ENCODE measurements around the gene FOXI1.

FOXI1 gene

GRCh38 chr5:170105642-170106611 lies at the start of gene FOXI1:
Gene FOXI1, plus strand, starts transcription at chr5:170105897. Its CDS starts 61 bp downstream, at chr5:170105958.
- no peak for DNase-seq

- no peak for DNase-seq
Observed at GRCh38 chr5:170056561-170057267, 49.0 kb upstream of the FOXI1 start.

- DNase-seq = no peak
Observed at GRCh38 chr5:170057311-170057710, 48.4 kb upstream of the FOXI1 start.

- DNase-seq = no peak
Observed at GRCh38 chr5:170059221-170059620, 46.5 kb upstream of the FOXI1 start.

- DNase-seq = no peak
Observed at GRCh38 chr5:170067152-170067551, 38.5 kb upstream of the FOXI1 start.

- DNase-seq = no peak
Observed at GRCh38 chr5:170067574-170068170, 38.0 kb upstream of the FOXI1 start.

GRCh38 chr5:170069512-170069911 lies 36.2 kb upstream of the FOXI1 start:
- no peak for DNase-seq

GRCh38 chr5:170070556-170071412 lies 34.9 kb upstream of the FOXI1 start:
- DNase-seq = peak in 4 of 14 donors; percentile 3 to 15 (median 5)

- DNase-seq = no peak
Observed at GRCh38 chr5:170071748-170072147, 33.9 kb upstream of the FOXI1 start.

- DNase-seq = no peak
Observed at GRCh38 chr5:170075696-170076095, 30.0 kb upstream of the FOXI1 start.

GRCh38 chr5:170076211-170076610 lies 29.5 kb upstream of the FOXI1 start:
- DNase-seq = no peak

GRCh38 chr5:170076739-170077138 lies 29.0 kb upstream of the FOXI1 start:
- no peak for DNase-seq

- DNase-seq = no peak
Observed at GRCh38 chr5:170077526-170077925, 28.2 kb upstream of the FOXI1 start.

GRCh38 chr5:170078458-170078857 lies 27.2 kb upstream of the FOXI1 start:
- no peak for DNase-seq

- no peak for DNase-seq
Observed at GRCh38 chr5:170078931-170079330, 26.8 kb upstream of the FOXI1 start.

- DNase-seq = no peak
Observed at GRCh38 chr5:170080217-170080616, 25.5 kb upstream of the FOXI1 start.

GRCh38 chr5:170080786-170081445 lies 24.8 kb upstream of the FOXI1 start:
- no peak for DNase-seq

GRCh38 chr5:170081616-170082015 lies 24.1 kb upstream of the FOXI1 start:
- no peak for DNase-seq

- DNase-seq = no peak
Observed at GRCh38 chr5:170082701-170083100, 23.0 kb upstream of the FOXI1 start.

GRCh38 chr5:170087168-170087817 lies 18.4 kb upstream of the FOXI1 start:
- no peak for DNase-seq
